HG03097 (cell line): ENCODE measurements around the gene LAMTOR2.
"Not testable (repeated sequence)": the region's sequence is repeated elsewhere in the genome, so short reads cannot be mapped to it uniquely, and the experiment has no call there.

ENCODE experiments used
- ATAC-seq: cut with Tn5 transposase; IDR thresholded peaks from one replicate; pipeline ENCODE4 v1.9.1; 2021; ENCODE audit not compliant: unreplicated experiment, low FRiP score

The LAMTOR2 gene

DNA sequence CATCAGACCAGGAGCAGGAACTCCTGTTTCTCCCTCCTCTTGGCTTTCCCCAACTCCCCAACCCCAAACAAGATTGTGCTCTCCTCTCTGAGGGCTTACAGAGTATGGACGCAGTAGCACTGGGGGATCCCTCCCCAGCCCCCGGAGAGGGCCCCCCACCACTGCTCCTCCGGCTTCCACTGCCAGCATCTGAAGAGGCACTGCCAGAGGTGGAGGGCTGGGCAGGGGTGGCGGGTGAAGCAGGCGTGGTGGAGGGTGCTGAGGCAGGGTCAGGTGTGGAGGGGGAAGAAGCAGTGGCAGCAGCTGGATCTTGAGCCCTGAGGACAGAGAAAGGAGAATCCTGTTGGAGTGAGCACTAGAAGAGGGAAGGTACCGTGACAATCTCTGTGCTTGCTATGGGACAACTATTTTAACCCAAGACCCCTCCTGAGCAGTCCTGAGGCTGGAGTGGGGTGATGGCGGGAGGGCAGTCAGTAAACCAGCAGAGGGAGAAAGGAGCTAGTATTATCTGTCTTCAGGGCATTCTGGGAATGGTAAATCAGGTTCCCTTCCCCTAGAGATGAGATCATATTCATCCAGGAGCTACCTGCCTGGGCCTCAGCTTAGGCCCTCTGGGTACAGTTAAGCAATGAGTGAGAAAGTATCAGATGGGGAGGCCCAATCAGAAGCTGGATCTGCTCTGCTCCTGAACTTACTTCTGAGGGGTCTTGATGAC lies 3.4 kb upstream of the LAMTOR2 start:
- ATAC-seq = no peak

DNA sequence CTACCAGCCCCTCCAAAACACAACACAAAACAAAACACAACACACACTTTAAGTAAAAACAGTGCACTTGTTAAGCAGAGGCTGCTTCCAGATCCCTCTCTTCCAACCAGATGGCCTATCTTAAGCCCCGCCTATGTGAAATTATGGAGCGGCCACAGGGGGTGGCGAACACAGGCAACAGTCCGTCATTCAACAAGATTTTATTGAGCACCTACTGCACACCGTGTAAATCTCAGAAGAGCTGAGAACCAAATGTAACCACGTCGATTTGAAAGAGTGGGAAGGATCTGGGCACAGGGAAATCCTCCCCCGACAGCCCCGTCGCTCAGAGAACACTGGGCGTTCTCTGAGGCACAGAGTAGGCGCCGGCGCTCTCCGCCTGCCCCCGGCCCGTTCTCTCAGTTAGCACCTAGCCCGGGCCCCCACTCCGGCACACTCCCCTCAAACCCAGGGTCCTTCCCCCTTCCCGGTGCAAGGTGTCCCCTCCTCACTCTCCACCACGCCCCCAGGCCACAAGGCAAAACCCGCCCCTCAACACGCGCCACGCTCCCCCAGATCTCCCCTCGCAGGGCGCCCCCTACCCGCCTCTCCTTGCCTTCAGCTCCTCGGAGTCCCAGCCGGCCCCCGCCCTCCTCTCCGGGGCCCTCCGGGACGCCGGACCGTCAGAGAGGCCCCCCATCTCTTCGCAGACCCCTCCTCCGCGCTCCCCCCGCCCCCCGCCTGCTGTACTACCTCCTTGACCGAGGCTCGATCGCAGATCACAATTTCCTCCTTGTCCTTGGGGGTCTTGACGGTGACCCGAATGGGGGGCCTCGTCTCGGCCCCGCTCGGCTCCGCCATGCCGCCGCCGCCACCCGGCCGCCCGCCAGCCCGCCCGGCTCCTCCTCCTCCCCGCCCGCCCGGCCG lies 1.5 kb upstream of the LAMTOR2 start:
- ATAC-seq = no peak

DNA sequence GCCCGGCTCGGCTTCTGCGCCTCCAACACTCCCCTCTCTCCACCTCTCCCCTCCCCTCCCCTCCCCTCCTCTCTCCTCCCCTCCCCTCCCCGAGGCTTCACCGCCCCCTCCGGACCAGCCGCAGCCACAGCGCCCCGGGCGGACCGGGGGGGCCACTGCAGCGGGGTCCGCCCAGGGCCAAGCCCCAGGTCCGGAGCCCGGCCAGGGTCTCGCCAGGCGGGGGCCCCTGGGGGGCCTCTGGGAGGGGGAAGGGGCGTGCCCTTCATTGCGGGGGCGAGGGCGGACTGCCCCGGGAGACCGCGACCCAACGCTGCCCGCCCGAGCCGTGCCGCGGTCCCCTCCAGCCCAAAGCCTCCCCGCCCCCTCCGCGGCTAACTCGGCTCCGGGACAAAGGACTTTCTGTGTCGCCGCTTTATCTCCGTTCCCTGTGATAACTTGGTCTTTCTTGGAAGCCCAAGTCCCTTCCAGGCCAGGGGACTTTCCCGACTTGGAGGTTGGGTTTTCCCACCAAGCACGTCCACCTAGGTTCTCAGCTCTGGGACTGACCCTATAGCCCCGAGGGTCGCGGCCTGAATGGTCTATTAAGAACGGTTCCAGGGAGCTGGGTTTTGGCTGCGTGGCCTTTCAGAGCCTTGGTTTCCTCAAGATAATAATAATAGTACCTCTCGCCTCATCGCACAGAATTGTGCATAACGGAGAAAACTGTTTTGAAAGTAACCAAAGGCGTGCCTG lies 648 bp upstream of the LAMTOR2 start, which contains the start of gene UBQLN4:
TSS of gene UBQLN4 (minus strand) at position 31 of the 732 bp plus-strand sequence. CDS start 97 bp downstream, outside the sequence.
- peak; percentile 40 for ATAC-seq

DNA sequence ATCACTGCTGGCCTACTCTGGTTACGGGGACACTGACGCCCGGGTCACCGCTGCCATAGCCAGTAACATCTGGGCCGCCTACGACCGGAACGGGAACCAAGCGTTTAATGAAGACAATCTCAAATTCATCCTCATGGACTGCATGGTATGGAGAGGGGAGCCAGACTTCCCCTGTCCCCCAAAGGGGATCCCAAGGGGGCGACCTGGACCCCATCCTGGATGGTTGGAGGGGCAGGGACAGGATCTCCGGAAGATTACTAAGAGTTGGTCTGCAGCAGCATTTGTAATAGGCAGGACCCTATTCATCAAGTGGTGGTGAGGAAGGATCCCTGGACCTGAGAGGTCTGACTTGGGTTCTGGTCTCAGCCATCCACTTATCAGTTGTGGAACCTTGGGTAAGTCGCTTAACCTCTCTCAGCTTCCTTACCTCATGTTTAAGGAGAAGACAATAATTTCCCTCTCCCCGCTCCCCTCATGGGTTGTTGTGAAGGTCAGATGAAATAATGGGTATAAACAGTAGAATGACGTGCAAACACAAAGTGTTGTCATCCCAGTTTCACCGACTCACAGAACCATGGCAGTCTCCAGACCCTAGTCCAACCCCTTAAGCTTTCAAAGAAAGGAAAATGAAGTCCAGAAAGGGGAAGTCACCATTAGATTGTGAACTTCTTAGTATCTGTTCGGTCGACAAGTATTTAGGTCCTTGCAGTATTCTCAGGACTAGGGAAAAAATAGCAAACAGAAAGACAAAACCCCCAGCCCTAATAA lies 883 bp downstream of the LAMTOR2 start:
- no peak for ATAC-seq

DNA sequence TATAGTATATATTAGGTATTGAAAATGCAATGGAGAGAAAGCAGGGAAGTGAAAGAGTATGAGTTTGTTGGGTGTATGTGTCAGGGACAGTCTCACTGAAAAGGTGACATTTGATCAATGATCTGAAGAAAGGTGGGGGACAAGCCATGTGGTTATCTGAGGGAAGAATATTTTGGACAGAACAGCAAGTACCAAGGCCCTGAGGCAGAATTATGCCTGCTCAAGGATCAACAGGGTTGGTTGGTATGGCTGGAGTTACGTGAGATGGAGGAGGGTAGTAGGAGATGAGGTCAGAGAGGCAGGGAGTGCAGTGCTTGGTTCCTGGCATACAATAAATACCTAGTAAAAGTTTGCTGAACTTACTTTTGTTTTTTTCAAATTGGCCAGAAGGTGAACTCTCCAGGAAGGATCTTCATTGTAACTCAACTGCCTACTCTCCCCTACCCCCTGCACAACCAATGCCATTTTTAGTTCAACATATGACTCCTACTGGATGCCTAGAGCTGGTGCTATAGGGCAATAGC lies 1.8 kb downstream of the LAMTOR2 start:
- no peak for ATAC-seq

DNA sequence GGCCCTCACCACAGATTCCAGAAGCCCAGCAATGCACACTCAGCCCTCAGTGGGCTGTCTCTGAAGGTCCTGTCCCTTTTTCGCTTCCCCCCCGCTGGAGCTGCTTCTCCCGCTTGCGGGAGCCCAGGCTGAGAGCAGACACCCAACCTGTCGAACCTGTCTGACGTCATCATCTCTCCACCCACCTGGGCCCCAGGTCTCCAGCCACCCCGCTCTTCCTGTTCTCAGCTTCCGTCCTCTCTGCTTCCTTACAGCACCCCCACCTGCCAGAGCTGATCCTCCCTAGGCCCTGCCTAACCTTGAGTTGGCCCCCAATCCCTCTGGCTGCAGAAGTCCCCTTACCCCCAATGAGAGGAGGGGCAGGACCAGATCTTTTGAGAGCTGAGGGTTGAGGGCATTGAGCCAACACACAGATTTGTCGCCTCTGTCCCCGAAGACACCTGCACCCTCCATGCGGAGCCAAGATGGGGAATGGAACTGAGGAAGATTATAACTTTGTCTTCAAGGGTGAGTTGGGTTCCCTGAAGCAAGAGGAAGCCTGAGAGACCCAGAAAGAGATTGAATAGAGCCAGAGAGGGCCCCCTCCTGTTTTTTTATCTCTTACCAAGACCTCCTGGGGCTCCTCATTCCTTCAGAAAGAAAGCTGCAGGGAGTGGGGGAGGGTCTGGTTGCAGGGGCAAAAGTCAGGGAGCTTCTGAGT lies 6.5 kb downstream of the LAMTOR2 start, which contains the start of gene RAB25:
TSS of gene RAB25 (plus strand) at position 224 of the 700 bp plus-strand sequence. CDS start at position 465, 241 bp downstream.
- no peak for ATAC-seq

DNA sequence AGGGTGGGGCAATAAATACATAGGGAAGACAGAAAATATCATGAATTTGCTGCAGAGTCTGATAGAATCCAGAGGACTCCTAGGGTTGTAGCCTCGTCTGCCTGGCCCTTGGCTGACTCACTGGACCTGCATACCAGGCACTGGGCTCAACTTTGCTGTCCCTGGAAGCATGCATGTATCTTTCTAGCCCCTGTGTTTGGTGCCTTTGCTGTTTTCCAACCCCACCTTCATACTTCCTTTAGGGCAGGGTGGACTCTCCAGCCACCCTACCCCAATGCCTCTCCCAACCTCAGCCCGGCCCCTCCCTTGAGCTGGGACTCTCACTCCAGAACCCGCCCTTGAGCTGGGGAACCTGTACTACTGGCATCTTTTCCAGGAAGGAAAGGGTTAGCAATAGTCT lies 7.6 kb downstream of the LAMTOR2 start:
- ATAC-seq = no peak

DNA sequence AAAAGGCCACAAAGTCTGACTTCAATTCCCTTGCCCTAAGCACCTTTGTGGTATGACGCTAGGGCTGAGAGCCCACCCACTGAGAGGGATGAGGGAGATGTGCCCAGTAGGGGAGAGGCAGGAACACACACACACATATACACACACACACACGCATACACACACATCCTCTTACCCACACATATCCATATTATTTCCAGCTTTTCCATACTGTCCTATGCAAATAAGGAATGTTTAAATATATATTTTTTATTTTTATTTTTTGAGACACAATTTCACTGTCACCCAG lies 9.4 kb downstream of the LAMTOR2 start:
- ATAC-seq = no peak

DNA sequence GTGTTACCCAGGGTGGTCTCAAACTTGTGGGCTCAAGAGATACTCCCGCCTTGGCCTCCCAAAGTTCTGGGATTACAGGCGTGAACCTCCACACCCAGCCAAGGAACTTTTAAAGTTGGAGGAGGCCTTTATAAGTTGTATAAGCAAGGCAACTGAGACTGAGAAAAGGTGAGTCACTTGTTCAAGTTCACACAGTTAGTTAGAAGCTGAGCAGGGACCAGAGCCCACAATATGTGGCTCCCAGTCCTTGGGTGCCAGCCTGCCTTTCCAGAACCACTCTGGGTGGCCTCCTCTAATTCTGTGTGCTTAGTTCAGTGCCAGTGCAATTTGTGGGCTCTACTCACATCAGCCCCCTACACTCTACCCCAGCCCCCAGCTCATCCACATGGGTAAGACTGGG lies 10.0 kb downstream of the LAMTOR2 start:
- no peak for ATAC-seq

DNA sequence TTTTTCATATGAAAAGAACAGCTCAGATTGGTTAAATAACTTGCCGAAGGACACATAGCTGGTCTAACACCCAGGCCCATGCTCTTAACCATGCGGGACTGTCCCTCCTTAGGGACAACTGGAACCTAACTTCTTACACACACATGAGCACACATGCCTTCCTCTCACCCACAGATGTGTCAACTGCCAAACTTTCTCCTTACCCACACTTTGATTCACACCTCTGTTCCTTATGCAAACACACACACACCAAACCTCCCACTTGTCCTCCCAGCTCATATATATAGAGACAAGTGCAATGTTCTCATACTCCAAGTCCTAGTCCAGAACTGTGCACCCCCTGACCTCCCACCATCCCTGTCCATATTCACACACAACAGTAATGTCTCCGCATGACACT lies 10.6 kb downstream of the LAMTOR2 start:
- no peak for ATAC-seq

DNA sequence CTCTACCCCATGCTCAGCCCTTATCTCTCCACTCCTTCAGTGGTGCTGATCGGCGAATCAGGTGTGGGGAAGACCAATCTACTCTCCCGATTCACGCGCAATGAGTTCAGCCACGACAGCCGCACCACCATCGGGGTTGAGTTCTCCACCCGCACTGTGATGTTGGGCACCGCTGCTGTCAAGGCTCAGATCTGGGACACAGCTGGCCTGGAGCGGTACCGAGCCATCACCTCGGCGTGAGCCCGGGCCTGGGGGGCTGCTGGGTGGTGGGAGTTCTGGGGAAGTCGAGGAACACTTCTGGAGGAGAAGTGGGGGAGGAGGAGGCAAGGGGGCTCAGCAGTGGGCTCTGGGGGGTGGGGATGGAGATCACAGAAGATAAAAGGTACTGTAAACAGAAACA lies 11.3 kb downstream of the LAMTOR2 start:
- no peak for ATAC-seq

DNA sequence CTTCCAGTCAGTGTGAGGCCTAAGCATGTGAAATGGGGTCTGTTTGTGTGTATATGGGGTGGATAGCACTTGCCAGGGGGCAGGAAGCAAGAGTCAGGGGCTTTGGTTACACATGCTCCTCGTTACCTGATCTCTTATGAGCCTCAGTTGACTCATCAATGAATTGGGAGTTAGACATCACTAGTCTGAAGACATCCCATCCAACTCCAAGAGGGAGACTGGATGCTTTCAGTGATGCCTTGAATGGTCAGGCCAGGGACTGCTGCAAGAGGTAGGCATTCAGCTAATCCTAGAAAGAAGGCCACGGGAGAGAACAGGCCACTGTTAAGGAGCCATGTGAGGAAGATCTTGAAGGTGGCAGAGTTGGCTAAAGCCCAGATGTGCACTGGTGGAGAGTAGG lies 12.7 kb downstream of the LAMTOR2 start:
- ATAC-seq = no peak

DNA sequence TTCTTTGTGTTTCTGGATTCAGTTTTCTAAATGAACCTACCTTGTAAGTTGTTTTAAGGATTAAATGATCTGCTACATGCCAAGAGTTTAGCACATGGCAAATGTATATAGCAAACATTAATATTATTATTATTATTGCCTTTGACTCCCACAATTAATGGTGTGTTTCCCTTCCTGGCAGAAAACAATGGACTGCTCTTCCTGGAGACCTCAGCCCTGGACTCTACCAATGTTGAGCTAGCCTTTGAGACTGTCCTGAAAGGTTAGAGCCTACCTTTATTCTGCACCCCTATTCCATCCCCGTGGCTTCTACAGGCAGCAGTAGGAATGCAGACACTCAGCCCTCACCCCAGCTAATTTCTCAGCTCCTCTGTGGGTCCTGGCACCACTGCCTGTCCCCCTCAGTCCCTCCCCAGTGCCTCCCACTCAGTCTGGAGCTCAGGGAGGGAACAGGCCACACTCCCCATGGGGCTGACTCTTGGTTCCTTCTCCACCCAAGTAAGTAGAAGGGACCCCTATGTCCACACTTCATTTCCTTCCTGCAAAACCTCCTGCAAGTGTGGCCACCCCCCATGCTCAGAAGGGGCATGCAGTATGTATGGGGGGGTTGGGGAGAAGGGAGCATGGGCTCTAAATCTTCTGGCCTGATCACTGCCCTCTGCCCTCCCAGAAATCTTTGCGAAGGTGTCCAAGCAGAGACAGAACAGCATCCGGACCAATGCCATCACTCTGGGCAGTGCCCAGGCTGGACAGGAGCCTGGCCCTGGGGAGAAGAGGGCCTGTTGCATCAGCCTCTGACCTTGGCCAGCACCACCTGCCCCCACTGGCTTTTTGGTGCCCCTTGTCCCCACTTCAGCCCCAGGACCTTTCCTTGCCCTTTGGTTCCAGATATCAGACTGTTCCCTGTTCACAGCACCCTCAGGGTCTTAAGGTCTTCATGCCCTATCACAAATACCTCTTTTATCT lies 15.2 kb downstream of the LAMTOR2 start:
- ATAC-seq = no peak

DNA sequence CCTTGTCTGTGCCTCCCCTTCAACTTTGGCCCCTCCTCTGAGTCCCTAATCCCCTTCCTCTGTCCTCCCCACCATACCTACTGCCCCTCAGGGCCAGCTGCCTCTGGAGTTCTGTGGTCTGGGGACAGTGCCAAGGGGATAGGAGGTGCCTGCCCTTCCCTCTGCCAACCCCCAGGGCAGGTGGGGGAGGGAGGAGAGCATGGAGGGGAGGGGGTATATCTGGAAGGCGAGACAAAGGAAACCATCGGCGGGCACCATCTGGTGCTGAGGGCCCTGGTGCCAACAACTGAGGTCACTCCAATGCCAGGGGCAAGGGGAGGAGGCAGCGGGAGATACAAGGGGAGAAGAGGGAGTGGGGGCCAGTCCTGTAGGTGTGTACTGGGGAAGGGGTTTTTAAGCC lies 16.0 kb downstream of the LAMTOR2 start:
- no peak for ATAC-seq

DNA sequence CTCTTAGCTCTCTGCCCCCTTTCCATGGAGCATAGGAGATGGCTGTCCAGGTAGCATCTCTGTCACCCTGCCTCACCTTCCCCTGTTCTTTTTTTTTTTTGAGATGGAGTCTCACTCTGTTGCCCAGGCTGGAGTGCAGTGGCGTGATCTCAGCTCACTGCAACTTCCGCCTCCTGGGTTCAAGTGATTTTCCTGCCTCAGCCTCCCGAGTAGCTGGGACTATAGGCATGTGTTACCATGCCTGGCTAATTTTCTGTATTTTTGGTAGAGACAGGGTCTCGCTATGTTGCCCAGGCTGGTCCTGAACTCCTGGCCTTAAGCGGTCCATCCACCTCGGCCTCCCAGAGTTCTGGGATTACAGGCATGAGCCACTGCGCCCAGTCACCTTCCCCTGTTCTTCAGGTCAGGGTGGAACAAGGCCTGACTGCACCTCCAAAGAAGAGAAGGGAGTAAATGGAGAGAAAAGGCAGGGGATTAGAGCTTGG lies 16.8 kb downstream of the LAMTOR2 start:
- ATAC-seq = not testable (repeated sequence)

DNA sequence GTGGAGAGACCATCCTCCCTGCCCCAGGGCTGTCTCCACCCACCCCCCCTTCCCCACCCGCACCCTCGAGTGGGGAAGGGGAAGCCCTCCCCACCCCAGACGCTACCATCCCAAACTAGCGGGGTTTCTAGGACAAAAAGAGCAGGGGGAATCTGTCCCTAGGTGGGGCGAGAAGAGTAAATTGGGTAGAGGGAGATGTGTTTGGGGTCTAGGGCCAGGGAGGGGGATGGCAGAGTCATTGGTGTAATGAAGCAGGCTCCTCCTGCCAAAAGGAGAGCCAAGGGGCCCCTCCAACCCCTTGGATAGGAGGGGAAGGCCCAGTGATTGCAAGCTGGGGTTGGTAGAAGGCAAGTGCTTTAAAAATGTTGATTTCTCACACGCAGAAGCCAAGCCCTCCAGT lies 17.7 kb downstream of the LAMTOR2 start:
- no peak for ATAC-seq

DNA sequence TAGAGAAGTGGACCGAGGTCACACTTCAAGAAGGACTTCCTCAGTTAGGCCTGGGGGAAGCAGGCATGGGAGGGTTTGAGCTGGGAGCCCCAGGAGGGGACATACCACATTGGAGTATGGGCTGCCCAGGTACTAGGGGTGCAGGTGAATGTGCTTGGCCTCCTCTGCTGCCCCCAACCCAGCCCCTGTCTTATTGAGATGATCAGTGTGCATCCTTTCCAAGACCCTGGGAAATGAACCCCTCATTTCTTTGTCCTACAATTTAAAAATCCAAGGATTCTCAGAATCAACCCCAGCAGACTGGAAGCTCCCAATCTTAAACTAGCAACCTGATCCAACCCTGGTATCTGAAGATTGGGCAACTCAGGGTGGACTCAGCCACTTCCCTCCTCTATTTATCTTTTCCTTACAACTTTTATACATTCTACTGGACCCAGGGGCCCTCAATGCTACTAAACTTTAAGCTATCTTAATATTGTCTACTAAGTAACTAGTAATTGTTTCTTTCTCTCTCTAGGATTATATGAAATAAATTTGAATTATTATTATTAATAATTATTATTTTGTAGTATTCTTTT lies 18.6 kb downstream of the LAMTOR2 start:
- no peak for ATAC-seq

DNA sequence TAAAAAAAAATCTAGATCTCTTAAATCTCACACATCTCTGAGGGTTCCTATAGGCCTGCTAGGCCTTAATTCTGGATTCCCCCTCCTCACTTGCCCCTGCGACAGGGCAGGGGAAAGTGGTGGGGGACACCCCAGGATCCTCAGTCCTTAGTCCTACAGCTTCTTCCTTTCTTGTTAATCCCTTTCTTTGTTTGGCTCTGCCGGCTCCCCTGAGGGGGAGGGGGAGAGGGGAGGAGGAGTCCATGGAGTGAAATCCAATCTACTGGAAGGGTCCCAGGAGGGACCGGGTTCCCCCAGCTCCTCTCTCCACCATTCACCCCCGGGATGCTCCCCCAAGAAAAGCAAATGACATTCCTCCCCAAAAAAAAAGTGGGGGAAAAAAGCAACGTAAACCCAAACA lies 19.2 kb downstream of the LAMTOR2 start:
- no peak for ATAC-seq
